AG10803 (cell line): ENCODE data around the gene TAPT1.

ENCODE experiments used
- DNase-seq: peaks from one replicate; pipeline ENCODE4 v3.0.0; 2010; ENCODE audit warnings: low read depth
- H3K4me3 ChIP-seq: 2 replicates; pipeline ENCODE4 v1.5.1; 2011; ENCODE audit warnings: mild to moderate bottlenecking, low read length, control low read depth
- CTCF ChIP-seq: conservative IDR thresholded peaks from 2 replicates; pipeline ENCODE4 v1.5.1; 2011; ENCODE audit warnings: mild to moderate bottlenecking, low read length, control low read depth, inconsistent platforms

TAPT1 gene

GRCh38 chr4:16192631-16193518, 33.4 kb downstream of the TAPT1 start:
- no peak overlapping the region for H3K4me3 ChIP-seq
- TF ChIP-seq CTCF = no peak
- no peak for DNase-seq

GRCh38 chr4:16192057-16192456, 34.2 kb downstream of the TAPT1 start:
- H3K4me3 ChIP-seq = no peak overlapping the region
- no peak for DNase-seq
- TF ChIP-seq CTCF = no peak

- no peak for TF ChIP-seq CTCF
- no peak overlapping the region for H3K4me3 ChIP-seq
- no peak for DNase-seq
Measured at GRCh38 chr4:16187455-16187854, 38.8 kb downstream of the TAPT1 start.

GRCh38 chr4:16186986-16187385, 39.3 kb downstream of the TAPT1 start:
- TF ChIP-seq CTCF = no peak
- no peak for DNase-seq
- H3K4me3 ChIP-seq = no peak overlapping the region

- no peak for TF ChIP-seq CTCF
- no peak for DNase-seq
Measured at GRCh38 chr4:16183604-16184003, 42.7 kb downstream of the TAPT1 start.

GRCh38 chr4:16176621-16177020, 49.6 kb downstream of the TAPT1 start:
- DNase-seq = no peak
- no peak overlapping the region for H3K4me3 ChIP-seq
- no peak for TF ChIP-seq CTCF

More at GRCh38 chr4:16183604-16184003, 42.7 kb downstream of the TAPT1 start:
- H3K4me3 ChIP-seq = no peak overlapping the region

GRCh38 chr4:16171831-16172230, 54.4 kb downstream of the TAPT1 start:
- no peak for DNase-seq
- no peak overlapping the region for H3K4me3 ChIP-seq
- TF ChIP-seq CTCF = no peak
